Endothelial cell (in vitro differentiated cells): Measurements from ENCODE around the gene CD247. TPM values are rescaled to one million over a fixed set of nuclear protein-coding genes. Genes with fewer than 3 reads are reported as not detected.
"Not testable (repeated sequence)": the region's sequence is repeated elsewhere in the genome, so short reads cannot be mapped to it uniquely, and the experiment has no call there.

Source experiments
- DNase-seq: peaks from one replicate; pipeline ENCODE4 v3.0.0; 2021; ENCODE audit warnings: low spot score
- H3K27ac Mint-ChIP-seq: one replicate; pipeline ENCODE4 v1.8.0; 2021; ENCODE audit warnings: mixed read lengths, inconsistent platforms; ENCODE audit not compliant: unreplicated experiment
- H3K27me3 Mint-ChIP-seq: one replicate; pipeline ENCODE4 v1.8.0; 2021; ENCODE audit warnings: mild to moderate bottlenecking, moderate library complexity, mixed read lengths, inconsistent platforms; ENCODE audit not compliant: unreplicated experiment
- H3K36me3 Mint-ChIP-seq: one replicate; pipeline ENCODE4 v1.8.0; 2021; ENCODE audit warnings: mild to moderate bottlenecking, low read depth, mixed read lengths, inconsistent platforms; ENCODE audit not compliant: unreplicated experiment
- H3K4me1 Mint-ChIP-seq: one replicate; pipeline ENCODE4 v1.8.0; 2021; ENCODE audit warnings: mild to moderate bottlenecking, mixed read lengths, inconsistent platforms; ENCODE audit not compliant: unreplicated experiment
- H3K4me3 Mint-ChIP-seq: one replicate; pipeline ENCODE4 v1.8.0; 2021; ENCODE audit warnings: mild to moderate bottlenecking, mixed read lengths, inconsistent platforms; ENCODE audit not compliant: unreplicated experiment
- H3K9me3 Mint-ChIP-seq: one replicate; pipeline ENCODE4 v1.8.0; 2021; ENCODE audit warnings: mixed read lengths, inconsistent platforms; ENCODE audit not compliant: unreplicated experiment
- CTCF ChIP-seq: fragments of 200-600 bp; sonication (generic); IDR thresholded peaks from one replicate; pipeline ENCODE4 v1.5.0; 2021; ENCODE audit warnings: antibody characterized with exemption; ENCODE audit not compliant: unreplicated experiment
- total RNA-seq: library from RNA; stranded (reverse); fragmentation: NEBNext Ultra II Directional; extraction: Animal tissue kit (Norgen Biotek cat#: 25700); gene quantifications from one replicate; pipeline ENCODE4 v1.2.1, GENCODE V29; 2021; ENCODE audit not compliant: unreplicated experiment

CD247 gene
- total RNA-seq, 1 donor from 2014 or later: not detected

DNA sequence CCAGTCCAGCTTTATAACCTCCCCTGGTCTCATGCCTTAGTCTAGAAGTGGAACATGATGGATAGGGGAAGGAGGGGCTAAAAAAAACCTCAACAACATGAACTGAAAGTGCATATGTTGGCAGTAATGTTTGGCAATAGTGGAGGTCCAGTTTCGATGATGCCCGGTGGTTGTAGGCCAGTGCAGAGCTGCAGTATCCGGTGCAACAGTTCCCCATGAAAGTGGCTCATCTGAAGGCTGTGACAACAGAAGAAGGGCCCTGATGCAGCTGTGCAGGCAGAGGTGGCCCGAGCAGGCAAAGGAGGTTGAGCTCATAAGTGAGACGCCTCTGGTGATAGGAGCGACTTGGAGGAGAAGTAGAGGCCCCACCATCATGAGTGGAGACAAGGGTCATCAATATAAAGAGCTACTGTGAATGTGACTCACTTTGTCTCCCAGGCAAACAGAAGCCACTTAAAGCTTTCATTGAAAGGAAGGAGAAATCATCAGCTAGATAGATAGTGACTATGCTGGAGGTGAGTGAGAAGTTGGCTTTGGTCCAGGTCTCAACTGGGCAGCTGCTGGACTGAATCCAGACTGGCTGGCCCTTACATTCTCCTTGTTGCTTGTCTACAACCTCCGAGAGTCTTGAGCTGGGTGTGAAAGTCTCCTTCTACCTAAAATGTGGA, 45.4 kb upstream of the CD247 start:
- no peak overlapping the region for H3K4me3 Mint-ChIP-seq
- TF ChIP-seq CTCF: no peak
- H3K36me3 Mint-ChIP-seq: no peaks in the 10 kb centered on the region
- no peak overlapping the region for H3K27ac Mint-ChIP-seq
- no peak for DNase-seq
- H3K9me3 Mint-ChIP-seq: no peaks in the 10 kb centered on the region
- H3K27me3 Mint-ChIP-seq: no peaks in the 10 kb centered on the region
- H3K4me1 Mint-ChIP-seq: peaks cover 10% of the 10 kb centered on the region

DNA sequence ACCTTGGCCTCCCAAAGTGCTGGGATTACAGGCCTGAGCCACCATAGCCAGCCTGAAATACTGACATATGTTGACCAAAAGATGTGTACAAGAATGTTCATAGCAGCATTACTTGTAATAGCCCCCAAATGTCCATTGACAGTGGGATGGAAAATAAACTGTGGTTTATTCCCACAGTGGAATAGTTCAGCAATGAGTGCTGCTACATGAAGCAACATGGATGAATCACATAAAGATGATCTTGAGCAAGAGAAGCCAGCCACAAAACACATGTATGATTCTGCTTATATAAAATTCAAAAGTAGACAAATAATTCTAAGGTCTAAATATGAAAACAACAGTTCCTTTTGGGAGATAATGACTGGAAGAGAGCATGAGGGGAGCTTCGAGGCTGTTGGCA, 44.4 kb upstream of the CD247 start:
- no peaks in the 10 kb centered on the region for H3K27me3 Mint-ChIP-seq
- H3K4me3 Mint-ChIP-seq: no peak overlapping the region
- no peak for TF ChIP-seq CTCF
- H3K27ac Mint-ChIP-seq: no peak overlapping the region
- DNase-seq: no peak
- no peaks in the 10 kb centered on the region for H3K9me3 Mint-ChIP-seq
- peaks cover 10% of the 10 kb centered on the region for H3K4me1 Mint-ChIP-seq
- H3K36me3 Mint-ChIP-seq: no peaks in the 10 kb centered on the region

DNA sequence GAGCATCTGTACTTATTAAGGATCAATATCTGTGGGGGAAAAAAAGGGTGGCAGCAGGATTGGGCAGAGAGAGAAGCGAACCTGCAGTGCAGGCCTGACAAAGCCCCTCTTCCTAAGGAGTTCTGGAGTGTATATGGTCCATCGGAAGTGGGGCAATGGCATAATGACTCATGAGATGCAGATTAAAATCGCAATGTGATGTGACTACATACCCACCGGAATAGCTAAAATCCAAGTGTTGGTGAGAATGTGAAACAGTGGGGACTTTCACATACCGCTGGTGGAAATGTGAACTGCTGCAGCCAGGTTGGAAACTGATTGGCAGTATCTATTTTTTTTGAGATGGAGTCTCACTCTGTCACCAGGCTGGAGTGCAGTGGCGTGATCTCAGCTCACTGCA, 43.4 kb upstream of the CD247 start:
- Mint-ChIP-seq H3K36me3 (no peaks in the 10 kb centered on the region), H3K27ac (no peak overlapping the region), H3K4me1 (peaks cover 3% of the 10 kb centered on the region), H3K27me3 (no peaks in the 10 kb centered on the region), H3K9me3 (no peaks in the 10 kb centered on the region), H3K4me3 (no peak overlapping the region)
- no peak for DNase-seq
- TF ChIP-seq CTCF: no peak

DNA sequence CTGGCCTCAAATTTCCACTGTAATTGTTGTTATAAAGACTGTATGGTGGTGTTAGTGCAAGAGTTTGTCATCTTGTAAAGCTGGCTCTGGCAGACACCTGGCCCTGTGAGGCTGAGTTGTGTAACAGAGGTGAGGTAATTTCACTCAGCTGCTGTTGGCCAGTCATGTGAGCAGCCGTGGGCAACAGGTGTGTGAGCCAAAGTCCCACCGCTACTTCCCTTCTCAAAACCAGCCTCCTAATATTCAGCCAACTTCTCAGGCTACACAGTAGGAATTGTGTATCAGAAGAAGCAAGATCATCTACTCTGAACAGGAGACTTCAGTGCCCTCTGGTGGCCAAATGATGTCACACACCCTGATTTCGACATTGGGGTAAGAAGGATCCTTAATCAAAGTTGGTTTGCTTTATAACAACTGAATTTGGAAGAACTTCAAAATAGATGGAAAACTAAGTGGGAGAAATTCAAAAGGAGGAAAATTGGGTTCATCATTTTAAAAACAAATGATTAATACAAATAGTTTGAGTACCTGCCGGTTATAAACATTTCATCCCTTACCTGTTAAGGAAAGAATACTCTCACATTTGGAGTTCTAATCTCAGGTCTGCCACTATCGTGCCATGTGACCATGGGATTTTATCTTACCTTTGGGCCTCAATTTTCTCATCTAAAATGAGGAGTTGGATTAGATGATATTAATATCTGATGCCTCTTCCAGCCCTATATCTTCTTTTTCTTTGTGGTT, 37.8 kb upstream of the CD247 start:
- peak; percentile 79 for DNase-seq
- Mint-ChIP-seq H3K4me1 (peaks cover 8% of the 10 kb centered on the region), H3K9me3 (no peaks in the 10 kb centered on the region), H3K36me3 (no peaks in the 10 kb centered on the region), H3K27ac (no peak overlapping the region), H3K27me3 (no peaks in the 10 kb centered on the region), H3K4me3 (no peak overlapping the region)
- peak; percentile 93 for TF ChIP-seq CTCF

DNA sequence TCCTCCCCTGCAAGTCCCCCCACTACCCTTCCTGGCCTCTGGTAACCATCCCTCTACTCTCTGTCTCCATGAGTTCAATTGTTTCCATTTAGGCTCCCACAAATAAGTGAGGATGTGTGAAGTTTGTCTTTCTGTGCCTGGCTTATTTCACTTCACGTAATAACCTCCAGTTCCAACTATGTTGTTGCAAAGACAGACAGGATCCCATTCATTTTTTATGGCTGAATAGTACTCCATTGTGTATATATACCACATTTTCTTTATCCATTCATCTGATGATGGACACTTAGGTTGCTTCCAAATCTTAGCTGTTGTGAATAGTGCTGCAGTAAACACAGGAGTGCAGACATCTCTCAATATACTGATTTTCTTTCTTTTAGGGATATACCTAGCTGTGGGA, 36.7 kb upstream of the CD247 start:
- not testable (repeated sequence) for H3K4me3 Mint-ChIP-seq, H3K4me1 Mint-ChIP-seq, H3K36me3 Mint-ChIP-seq

More for the DNA sequence above, 36.7 kb upstream of the CD247 start:
- not testable (repeated sequence) for H3K9me3 Mint-ChIP-seq, H3K27me3 Mint-ChIP-seq, H3K27ac Mint-ChIP-seq, DNase-seq
